Measurements from ENCODE around the gene PTPRM.

PTPRM gene

DNA sequence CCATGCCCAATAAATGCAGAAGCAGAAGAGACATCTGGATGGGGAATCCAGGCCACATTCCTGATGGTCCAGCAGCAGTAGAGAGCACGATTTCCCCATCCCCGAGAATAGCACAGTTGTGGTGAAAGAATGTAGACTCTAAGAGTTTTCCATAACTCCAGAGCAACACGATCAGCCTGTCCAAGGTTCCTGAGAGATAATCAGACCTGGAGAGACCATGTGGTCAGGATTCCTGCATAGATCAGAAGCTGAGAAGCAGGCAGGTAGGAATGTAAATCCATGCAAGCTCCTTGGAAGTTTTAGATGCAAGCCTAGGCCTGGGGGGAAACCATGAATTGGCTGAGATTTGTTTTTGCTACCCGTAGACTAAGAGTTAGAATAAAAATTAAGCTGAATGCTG, 34.2 kb upstream of the PTPRM start:
- DNase-seq (ENCODE audit: low read depth, low spot score) = no peak
- Histone ChIP-seq H3K27me3 (ENCODE audit: insufficient read depth, insufficient read length) (no peaks in the 10 kb centered on the region), H3K36me3 (ENCODE audit: insufficient read depth, insufficient read length, low read length) (no peaks in the 10 kb centered on the region), H3K9ac (ENCODE audit: insufficient read length, low read depth) (no peak overlapping the region), H3K4me3 (ENCODE audit: insufficient read length, low read depth) (no peak overlapping the region), H3K9me3 (ENCODE audit: insufficient read depth, low read length) (peaks cover 6% of the 10 kb centered on the region; the same call in 1 of the 2 replicates), H3K4me1 (ENCODE audit: insufficient read depth, insufficient read length) (no peaks in the 10 kb centered on the region)
- TF ChIP-seq YY1 (IDR thresholded peaks at IDR 0.05; ENCODE audit: insufficient read depth, insufficient read length) = no peak
- TF ChIP-seq SUZ12 (IDR thresholded peaks at IDR 0.05; ENCODE audit: extremely low read depth, insufficient read depth, insufficient read length) = no peak
- no peak for TF ChIP-seq ZNF274 (IDR thresholded peaks at IDR 0.05; ENCODE audit: low read depth, low read length)

DNA sequence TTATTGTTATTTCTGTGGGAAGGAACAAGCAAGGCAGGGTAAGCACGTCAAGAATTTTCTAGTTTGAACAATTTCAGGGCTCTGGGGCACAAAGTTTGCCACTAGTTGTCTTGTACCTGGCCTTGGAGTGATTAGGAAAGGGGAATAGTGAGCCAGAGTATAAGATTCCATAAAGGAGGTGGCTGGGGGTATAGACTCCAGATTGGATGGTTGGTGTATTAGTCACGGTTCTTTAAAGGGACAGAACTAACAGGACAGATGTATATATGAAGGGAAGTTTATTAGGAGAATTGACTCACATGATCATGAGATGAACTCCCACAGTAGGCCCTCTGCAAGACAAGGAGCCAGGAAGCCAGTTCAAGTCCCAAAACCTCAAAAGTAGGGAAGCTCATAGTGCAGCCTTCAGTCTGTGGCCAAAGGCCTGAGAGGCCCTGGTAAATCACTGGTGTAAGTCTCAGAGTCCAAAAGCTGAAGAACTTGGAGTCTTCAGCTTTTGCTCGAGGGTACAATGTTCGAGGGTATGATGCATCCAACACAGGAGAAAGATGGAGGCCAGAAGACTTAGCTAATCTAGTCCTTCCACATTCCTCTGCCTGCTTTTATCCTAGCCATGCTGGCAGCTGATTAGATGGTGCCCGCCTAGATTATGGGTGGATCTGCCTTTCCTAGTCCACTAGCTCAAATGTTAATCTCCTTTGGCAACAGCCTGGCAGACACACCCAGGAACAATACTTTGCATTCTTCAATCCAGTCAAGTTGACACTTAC, 31.5 kb upstream of the PTPRM start:
- no peak for DNase-seq (ENCODE audit: low read depth, low spot score)
- no peaks in the 10 kb centered on the region for H3K27me3 ChIP-seq (ENCODE audit: insufficient read depth, insufficient read length)
- no peaks in the 10 kb centered on the region for H3K36me3 ChIP-seq (ENCODE audit: insufficient read depth, insufficient read length, low read length)
- H3K4me3 ChIP-seq (ENCODE audit: insufficient read length, low read depth) = no peak overlapping the region
- H3K4me1 ChIP-seq (ENCODE audit: insufficient read depth, insufficient read length) = no peaks in the 10 kb centered on the region
- no peak overlapping the region for H3K9ac ChIP-seq (ENCODE audit: insufficient read length, low read depth)
- TF ChIP-seq SUZ12 (IDR thresholded peaks at IDR 0.05; ENCODE audit: extremely low read depth, insufficient read depth, insufficient read length) (no peak), ZNF274 (IDR thresholded peaks at IDR 0.05; ENCODE audit: low read depth, low read length) (no peak), YY1 (IDR thresholded peaks at IDR 0.05; ENCODE audit: insufficient read depth, insufficient read length) (no peak)
- peaks cover 3% of the 10 kb centered on the region; the same call in 1 of the 2 replicates for H3K9me3 ChIP-seq (ENCODE audit: insufficient read depth, low read length)

DNA sequence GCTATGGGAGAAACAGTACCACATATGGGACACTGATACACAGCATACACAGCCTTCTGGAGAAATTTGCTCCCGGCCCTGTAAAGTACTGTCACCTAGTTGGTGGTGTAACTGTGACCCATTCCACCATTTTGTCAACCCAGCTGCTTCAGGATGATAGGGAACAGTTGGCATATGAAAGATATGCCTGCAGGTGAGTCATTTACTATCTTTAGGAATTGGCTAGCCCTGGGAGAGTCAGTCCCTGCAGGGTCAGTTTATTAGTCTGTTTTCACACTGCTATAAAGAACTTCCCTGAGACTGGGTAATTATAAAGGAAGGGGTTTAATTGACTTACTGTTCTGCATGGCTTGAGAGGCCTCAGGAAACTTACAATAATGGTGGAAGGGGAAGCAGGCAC, 30.0 kb upstream of the PTPRM start:
- DNase-seq (ENCODE audit: low read depth, low spot score) = no peak
- TF ChIP-seq ZNF274 (IDR thresholded peaks at IDR 0.05; ENCODE audit: low read depth, low read length) (no peak), YY1 (IDR thresholded peaks at IDR 0.05; ENCODE audit: insufficient read depth, insufficient read length) (no peak), SUZ12 (IDR thresholded peaks at IDR 0.05; ENCODE audit: extremely low read depth, insufficient read depth, insufficient read length) (no peak)
- Histone ChIP-seq H3K27me3 (ENCODE audit: insufficient read depth, insufficient read length) (no peaks in the 10 kb centered on the region), H3K36me3 (ENCODE audit: insufficient read depth, insufficient read length, low read length) (no peaks in the 10 kb centered on the region), H3K4me1 (ENCODE audit: insufficient read depth, insufficient read length) (no peaks in the 10 kb centered on the region), H3K9ac (ENCODE audit: insufficient read length, low read depth) (no peak overlapping the region), H3K9me3 (ENCODE audit: insufficient read depth, low read length) (no peaks in the 10 kb centered on the region), H3K4me3 (ENCODE audit: insufficient read length, low read depth) (no peak overlapping the region)

- no peak overlapping the region for H3K9ac ChIP-seq (ENCODE audit: insufficient read length, low read depth)
- no peaks in the 10 kb centered on the region for H3K36me3 ChIP-seq (ENCODE audit: insufficient read depth, insufficient read length, low read length)
- H3K9me3 ChIP-seq (ENCODE audit: insufficient read depth, low read length) = no peaks in the 10 kb centered on the region
- no peaks in the 10 kb centered on the region for H3K27me3 ChIP-seq (ENCODE audit: insufficient read depth, insufficient read length)
- no peak overlapping the region for H3K4me3 ChIP-seq (ENCODE audit: insufficient read length, low read depth)
- no peaks in the 10 kb centered on the region for H3K4me1 ChIP-seq (ENCODE audit: insufficient read depth, insufficient read length)
- DNase-seq (ENCODE audit: low read depth, low spot score) = no peak
- TF ChIP-seq SUZ12 (IDR thresholded peaks at IDR 0.05; ENCODE audit: extremely low read depth, insufficient read depth, insufficient read length) (no peak), YY1 (IDR thresholded peaks at IDR 0.05; ENCODE audit: insufficient read depth, insufficient read length) (no peak), ZNF274 (IDR thresholded peaks at IDR 0.05; ENCODE audit: low read depth, low read length) (no peak)
Observed at GRCh38 chr18:7541835-7542234, 25.3 kb upstream of the PTPRM start.

DNA sequence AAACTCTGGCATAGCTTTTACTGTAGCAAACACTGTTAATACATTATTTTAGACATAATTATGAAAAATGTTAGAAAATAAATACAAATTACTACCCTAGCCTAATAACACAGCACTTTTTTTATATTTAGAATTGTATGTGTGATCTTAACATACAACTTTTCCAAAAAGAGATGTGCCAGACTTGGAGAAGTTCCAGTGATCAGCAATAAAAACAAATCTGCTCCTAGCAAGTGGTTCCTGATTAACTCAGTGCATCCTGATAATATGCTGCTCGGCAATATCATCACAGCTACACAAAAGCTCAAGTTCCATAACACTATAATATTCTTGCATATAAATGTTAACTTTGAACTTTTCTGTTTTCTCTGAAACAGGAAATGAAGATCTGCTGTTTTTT, 22.4 kb upstream of the PTPRM start:
- no peak for DNase-seq (ENCODE audit: low read depth, low spot score)
- Histone ChIP-seq H3K9me3 (ENCODE audit: insufficient read depth, low read length) (no peaks in the 10 kb centered on the region), H3K9ac (ENCODE audit: insufficient read length, low read depth) (no peak overlapping the region), H3K36me3 (ENCODE audit: insufficient read depth, insufficient read length, low read length) (no peaks in the 10 kb centered on the region), H3K4me1 (ENCODE audit: insufficient read depth, insufficient read length) (no peaks in the 10 kb centered on the region), H3K27me3 (ENCODE audit: insufficient read depth, insufficient read length) (no peaks in the 10 kb centered on the region), H3K4me3 (ENCODE audit: insufficient read length, low read depth) (no peak overlapping the region)
- TF ChIP-seq ZNF274 (IDR thresholded peaks at IDR 0.05; ENCODE audit: low read depth, low read length) (no peak), YY1 (IDR thresholded peaks at IDR 0.05; ENCODE audit: insufficient read depth, insufficient read length) (no peak), SUZ12 (IDR thresholded peaks at IDR 0.05; ENCODE audit: extremely low read depth, insufficient read depth, insufficient read length) (no peak)

GRCh38 chr18:7545734-7546133, 21.4 kb upstream of the PTPRM start:
- no peak for DNase-seq (ENCODE audit: low read depth, low spot score)
- Histone ChIP-seq H3K36me3 (ENCODE audit: insufficient read depth, insufficient read length, low read length) (no peaks in the 10 kb centered on the region), H3K9me3 (ENCODE audit: insufficient read depth, low read length) (no peaks in the 10 kb centered on the region), H3K27me3 (ENCODE audit: insufficient read depth, insufficient read length) (no peaks in the 10 kb centered on the region), H3K4me3 (ENCODE audit: insufficient read length, low read depth) (no peak overlapping the region), H3K9ac (ENCODE audit: insufficient read length, low read depth) (no peak overlapping the region), H3K4me1 (ENCODE audit: insufficient read depth, insufficient read length) (no peaks in the 10 kb centered on the region)
- no peak for TF ChIP-seq YY1 (IDR thresholded peaks at IDR 0.05; ENCODE audit: insufficient read depth, insufficient read length)
- no peak for TF ChIP-seq ZNF274 (IDR thresholded peaks at IDR 0.05; ENCODE audit: low read depth, low read length)
- no peak for TF ChIP-seq SUZ12 (IDR thresholded peaks at IDR 0.05; ENCODE audit: extremely low read depth, insufficient read depth, insufficient read length)

- no peaks in the 10 kb centered on the region for H3K4me1 ChIP-seq (ENCODE audit: insufficient read depth, insufficient read length)
- no peak overlapping the region for H3K9ac ChIP-seq (ENCODE audit: insufficient read length, low read depth)
- no peaks in the 10 kb centered on the region for H3K36me3 ChIP-seq (ENCODE audit: insufficient read depth, insufficient read length, low read length)
- no peak overlapping the region for H3K4me3 ChIP-seq (ENCODE audit: insufficient read length, low read depth)
- no peaks in the 10 kb centered on the region for H3K9me3 ChIP-seq (ENCODE audit: insufficient read depth, low read length)
- H3K27me3 ChIP-seq (ENCODE audit: insufficient read depth, insufficient read length) = no peaks in the 10 kb centered on the region
- no peak for DNase-seq (ENCODE audit: low read depth, low spot score)
- no peak for TF ChIP-seq ZNF274 (IDR thresholded peaks at IDR 0.05; ENCODE audit: low read depth, low read length)
Observed at GRCh38 chr18:7548221-7548620, 18.9 kb upstream of the PTPRM start.
